PC-9 (cell line): Measurements from ENCODE around the gene PICK1. TPM values are rescaled to one million over a fixed set of nuclear protein-coding genes. Genes with fewer than 3 reads are reported as not detected.

Experiments used
- BruUV-seq: library from RNA; stranded (reverse); fragments of 400-500 nt; replicated peaks from 2 replicates; lab custom pipeline; 2021; lab: Mats Ljungman, UMichigan
- CTCF ChIA-PET: fragments of 300-600 bp; sonication (Branson Sonifier 250); formaldehyde crosslinking; loops from one replicate; lab custom pipeline; 2022; ENCODE audit warnings: antibody characterized with exemption; lab: Charles Lee
- POLR2A ChIA-PET: fragments of 300-600 bp; sonication (Branson Sonifier 250); formaldehyde crosslinking; loops from one replicate; lab custom pipeline; 2022; ENCODE audit warnings: antibody characterized with exemption; ENCODE audit not compliant: unreplicated experiment; lab: Charles Lee
- DNase-seq, 2 experiments: peaks; one replicate each; pipeline versions ENCODE4 v3.0.0 to v3.0.0-alpha.2; 2015 to 2022; ENCODE audit warnings: mixed read lengths in 1 of 2
- H2AFZ ChIP-seq: fragments of 200-600 bp; sonication (generic); 2 replicates; pipeline ENCODE4 v1.8.1; 2017; ENCODE audit warnings: antibody characterized with exemption
- H3F3A ChIP-seq: fragments of 200-600 bp; sonication (generic); 2 replicates; pipeline ENCODE4 v1.8.1; 2017; ENCODE audit warnings: antibody characterized with exemption, mild to moderate bottlenecking, low read depth; ENCODE audit not compliant: insufficient read depth
- H3K27ac ChIP-seq: fragments of 200-600 bp; sonication (generic); 2 replicates; pipeline ENCODE4 v1.6.1; 2016; ENCODE audit warnings: mixed run types
- H3K27me3 ChIP-seq: fragments of 200-600 bp; sonication (generic); 2 replicates; pipeline ENCODE4 v1.6.1; 2016; ENCODE audit warnings: low read depth, mixed run types; ENCODE audit not compliant: insufficient read depth
- H3K36me3 ChIP-seq: fragments of 200-600 bp; sonication (generic); 2 replicates; pipeline ENCODE4 v1.6.1; 2016; ENCODE audit warnings: low read depth, mixed run types
- H3K4me1 ChIP-seq: fragments of 200-600 bp; sonication (generic); replicated peaks from 2 replicates; pipeline ENCODE4 v1.6.1; 2016; ENCODE audit warnings: mixed run types; ENCODE audit not compliant: insufficient read depth
- H3K4me2 ChIP-seq: fragments of 200-600 bp; sonication (generic); 2 replicates; pipeline ENCODE4 v1.6.1; 2017; ENCODE audit warnings: mixed run types
- H3K4me3 ChIP-seq: fragments of 200-600 bp; sonication (generic); 2 replicates; pipeline ENCODE4 v1.6.1; 2016; ENCODE audit warnings: mixed run types
- H3K79me2 ChIP-seq: fragments of 200-600 bp; sonication (generic); 2 replicates; pipeline ENCODE4 v1.6.1; 2017; ENCODE audit warnings: low read depth, mixed run types
- H3K9me2 ChIP-seq: fragments of 200-600 bp; sonication (generic); 2 replicates; pipeline ENCODE4 v1.8.1; 2017; ENCODE audit warnings: mild to moderate bottlenecking; ENCODE audit not compliant: insufficient read depth
- H3K9me3 ChIP-seq: fragments of 200-600 bp; sonication (generic); 2 replicates; pipeline ENCODE4 v1.8.1; 2016; ENCODE audit warnings: low read depth; ENCODE audit not compliant: insufficient read depth
- H4K20me1 ChIP-seq: fragments of 200-600 bp; sonication (generic); 2 replicates; pipeline ENCODE4 v1.8.1; 2017; ENCODE audit not compliant: insufficient read depth
- CTCF ChIP-seq: fragments of 200-600 bp; sonication (generic); conservative IDR thresholded peaks from 2 replicates; pipeline ENCODE4 v1.6.1; 2017; ENCODE audit warnings: mixed run types, antibody characterized with exemption, mild to moderate bottlenecking, moderate library complexity
- EZH2 ChIP-seq: fragments of 200-600 bp; sonication (generic); IDR thresholded peaks from 2 replicates; pipeline ENCODE4 v1.8.0; 2017; ENCODE audit warnings: antibody characterized with exemption, low read depth
- intact Hi-C: fragments of 100-400 bp; cut with micrococcal nuclease; formaldehyde crosslinking; loops from one replicate; pipeline ENCODE4 v1.10.0; 2022; ENCODE audit not compliant: unreplicated experiment
- total RNA-seq: library from RNA; stranded (reverse); gene quantifications from 2 replicates; pipeline ENCODE4 v1.2.3, GENCODE V29; 2021

Gene PICK1
- total RNA-seq, 1 experiment from 2014 or later, result 55.9 TPM

DNA sequence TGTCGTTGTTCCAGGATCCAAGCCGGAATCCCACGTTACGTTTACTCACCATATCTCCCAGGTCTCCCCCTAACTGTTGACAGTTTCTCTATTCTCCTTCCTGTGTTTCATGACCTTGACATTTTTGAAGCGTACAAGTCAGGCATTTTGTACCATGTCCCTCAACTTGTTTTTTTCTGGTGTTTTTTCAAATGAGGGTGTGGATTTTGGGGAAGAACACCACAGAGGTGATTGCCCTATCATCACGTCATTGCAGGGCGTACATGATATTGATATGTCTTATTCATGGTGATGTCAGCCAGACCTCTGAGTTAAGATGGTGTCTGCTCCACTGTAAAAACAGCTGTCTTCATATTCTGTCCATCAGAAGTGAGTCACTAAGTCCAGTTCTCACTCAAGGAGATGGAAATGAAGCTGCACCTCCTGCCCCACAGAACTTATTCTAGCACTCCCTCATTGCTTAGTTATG lies 44.6 kb upstream of the PICK1 start:
- H3K27ac ChIP-seq, result no peak overlapping the region
- no peak overlapping the region for H2AFZ ChIP-seq
- TF ChIP-seq CTCF, result no peak
- no peak for TF ChIP-seq EZH2
- intact Hi-C loops, result no loop called here
- DNase-seq, result no peak
- no peaks in the 10 kb centered on the region for H3K79me2 ChIP-seq
- no TSS peak for BruUV-seq
- no peaks in the 10 kb centered on the region for H4K20me1 ChIP-seq
- no peaks in the 10 kb centered on the region for H3K4me1 ChIP-seq
- no peak overlapping the region for H3K4me2 ChIP-seq
- POLR2A ChIA-PET, result interaction anchor here (0.6 kb wide), 1 partner anchor 13 kb away, joined by 3 read pairs; no protein-coding TSS in a partner anchor
- H3K9me3 ChIP-seq, result no peaks in the 10 kb centered on the region; the same call in 1 of the 2 replicates
- H3K36me3 ChIP-seq, result no peaks in the 10 kb centered on the region
- H3K9me2 ChIP-seq, result no peaks in the 10 kb centered on the region
- H3F3A ChIP-seq, result no peaks in the 10 kb centered on the region
- no peak overlapping the region for H3K4me3 ChIP-seq
- CTCF ChIA-PET, result no interaction called here
- no peaks in the 10 kb centered on the region for H3K27me3 ChIP-seq

GRCh38 chr22:38014083-38014482 lies 43.1 kb upstream of the PICK1 start:
- DNase-seq, result no peak
- BruUV-seq, result no TSS peak
- H3K9me2 ChIP-seq, result no peaks in the 10 kb centered on the region
- CTCF ChIA-PET, result no interaction called here
- no peak overlapping the region for H3K27ac ChIP-seq
- no peak overlapping the region for H3K4me2 ChIP-seq
- POLR2A ChIA-PET, result no interaction called here
- H3K9me3 ChIP-seq, result no peaks in the 10 kb centered on the region; the same call in 1 of the 2 replicates
- no peak overlapping the region for H2AFZ ChIP-seq
- intact Hi-C loops, result no loop called here
- TF ChIP-seq EZH2 (no peak), CTCF (no peak)
- no peaks in the 10 kb centered on the region for H3F3A ChIP-seq
- H3K36me3 ChIP-seq, result no peaks in the 10 kb centered on the region
- no peaks in the 10 kb centered on the region for H3K79me2 ChIP-seq
- H3K4me3 ChIP-seq, result no peak overlapping the region
- H3K27me3 ChIP-seq, result no peaks in the 10 kb centered on the region
- no peaks in the 10 kb centered on the region for H4K20me1 ChIP-seq
- no peaks in the 10 kb centered on the region for H3K4me1 ChIP-seq

GRCh38 chr22:38016182-38017151 lies 40.7 kb upstream of the PICK1 start:
- 0 out of 2 replicates have a peak overlapping the region, but pooled peaks have one; percentile 8 for H3K4me2 ChIP-seq
- no peaks in the 10 kb centered on the region for H3K36me3 ChIP-seq
- no peaks in the 10 kb centered on the region for H3F3A ChIP-seq
- intact Hi-C loops, result no loop called here
- no peaks in the 10 kb centered on the region; the same call in 1 of the 2 replicates for H3K9me3 ChIP-seq
- TF ChIP-seq EZH2, result no peak
- no peak for TF ChIP-seq CTCF
- H3K4me1 ChIP-seq, result no peaks in the 10 kb centered on the region
- ChIA-PET CTCF (interaction anchor here (0.6 kb wide), 1 partner anchor 63 kb away, joined by 5 read pairs; the partner anchor contains the start of genes C22orf23 and POLR2F), POLR2A (no interaction called here)
- 0 out of 2 replicates have a peak overlapping the region, but pooled peaks have one; percentile 63 for H2AFZ ChIP-seq
- H3K27me3 ChIP-seq, result no peaks in the 10 kb centered on the region
- no peaks in the 10 kb centered on the region for H4K20me1 ChIP-seq
- H3K4me3 ChIP-seq, result no peak overlapping the region
- no peak overlapping the region for H3K27ac ChIP-seq
- DNase-seq, result peak in 1 of 2 experiments; percentile 51
- BruUV-seq, result no TSS peak
- H3K9me2 ChIP-seq, result no peaks in the 10 kb centered on the region
- H3K79me2 ChIP-seq, result no peaks in the 10 kb centered on the region
